DOHH2 (cell line): Measurements from ENCODE around the gene RAD52.

ENCODE experiments used
- CTCF ChIP-seq: fragments of 200-600 bp; sonication (generic); IDR thresholded peaks from one replicate; pipeline ENCODE4 v1.5.1; 2014; ENCODE audit warnings: antibody characterized with exemption, mild to moderate bottlenecking, low read depth, low read length; ENCODE audit not compliant: poor library complexity, severe bottlenecking
- EZH2phosphoT487 ChIP-seq: fragments of 200-600 bp; sonication (generic); IDR thresholded peaks from 2 replicates; pipeline ENCODE4 v1.6.1; 2017; ENCODE audit warnings: borderline replicate concordance, mild to moderate bottlenecking, antibody characterized with exemption, low read length, moderate library complexity, mixed read lengths

DNA sequence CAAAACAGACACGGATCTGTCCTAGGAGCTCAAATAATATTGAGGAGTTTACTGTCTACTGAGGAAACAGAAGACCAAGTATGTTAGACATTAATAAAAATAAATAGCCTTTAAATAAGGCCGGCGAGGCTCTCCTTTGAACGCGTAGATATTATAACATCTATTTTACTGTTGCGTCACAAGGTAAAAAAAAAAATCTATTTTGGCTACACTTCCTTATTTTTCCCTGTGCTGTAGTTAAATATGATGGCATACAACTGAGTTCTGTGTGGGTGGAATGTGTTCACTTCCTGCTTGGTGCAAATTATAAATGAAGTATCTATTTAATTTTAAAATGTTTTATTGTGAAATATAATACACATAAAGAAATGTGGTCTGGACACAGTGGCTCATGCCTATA lies 17.2 kb upstream of the RAD52 start:
- no peak for TF ChIP-seq CTCF
- no peak for TF ChIP-seq EZH2phosphoT487
